Measurements from ENCODE around the gene NIFK.
"Not testable (repeated sequence)": the region's sequence is repeated elsewhere in the genome, so short reads cannot be mapped to it uniquely, and the experiment has no call there.

The NIFK gene

GRCh38 chr2:121731366-121731765 lies 5.3 kb downstream of the NIFK start:
- DNase-seq: no peak

- DNase-seq: no peak
Measured at GRCh38 chr2:121727950-121728349, 8.7 kb downstream of the NIFK start.

- no peak for DNase-seq
Measured at GRCh38 chr2:121727332-121727731, 9.3 kb downstream of the NIFK start.

GRCh38 chr2:121723316-121723715 lies 13.4 kb downstream of the NIFK start:
- DNase-seq: no peak

- DNase-seq: no peak
Measured at GRCh38 chr2:121722479-121722878, 14.2 kb downstream of the NIFK start.

- DNase-seq: no peak
Measured at GRCh38 chr2:121721926-121722325, 14.7 kb downstream of the NIFK start.

- DNase-seq: no peak
Measured at GRCh38 chr2:121717529-121717928, 19.1 kb downstream of the NIFK start.

- no peak for DNase-seq
Measured at GRCh38 chr2:121716126-121716525, 20.5 kb downstream of the NIFK start.

GRCh38 chr2:121711481-121711880 lies 25.2 kb downstream of the NIFK start:
- DNase-seq: not testable (repeated sequence)

- no peak for DNase-seq
Measured at GRCh38 chr2:121710470-121711170, 26.1 kb downstream of the NIFK start.

GRCh38 chr2:121709776-121710469 lies 26.8 kb downstream of the NIFK start:
- DNase-seq: no peak

- DNase-seq: no peak
Measured at GRCh38 chr2:121707920-121708361, 28.7 kb downstream of the NIFK start.

- DNase-seq: peak; percentile 2
Measured at GRCh38 chr2:121707344-121707919, 29.2 kb downstream of the NIFK start.

- DNase-seq: no peak
Measured at GRCh38 chr2:121705958-121706357, 30.7 kb downstream of the NIFK start.

- no peak for DNase-seq
Measured at GRCh38 chr2:121705390-121705789, 31.3 kb downstream of the NIFK start.

GRCh38 chr2:121701761-121702160 lies 34.9 kb downstream of the NIFK start:
- not testable (repeated sequence) for DNase-seq

GRCh38 chr2:121699421-121700333 lies 37.0 kb downstream of the NIFK start:
- DNase-seq: no peak

GRCh38 chr2:121698318-121698930 lies 38.3 kb downstream of the NIFK start:
- no peak for DNase-seq

- DNase-seq: no peak
Measured at GRCh38 chr2:121697108-121697631, 39.5 kb downstream of the NIFK start.

- DNase-seq: no peak
Measured at GRCh38 chr2:121696410-121696930, 40.2 kb downstream of the NIFK start.

- no peak for DNase-seq
Measured at GRCh38 chr2:121695171-121695451, 41.6 kb downstream of the NIFK start.

All from NCI-H2171 (cell line).